ENCODE results near the gene PLK5.
"Not testable (repeated sequence)": the region's sequence is repeated elsewhere in the genome, so short reads cannot be mapped to it uniquely, and the experiment has no call there.

Gene PLK5

DNA sequence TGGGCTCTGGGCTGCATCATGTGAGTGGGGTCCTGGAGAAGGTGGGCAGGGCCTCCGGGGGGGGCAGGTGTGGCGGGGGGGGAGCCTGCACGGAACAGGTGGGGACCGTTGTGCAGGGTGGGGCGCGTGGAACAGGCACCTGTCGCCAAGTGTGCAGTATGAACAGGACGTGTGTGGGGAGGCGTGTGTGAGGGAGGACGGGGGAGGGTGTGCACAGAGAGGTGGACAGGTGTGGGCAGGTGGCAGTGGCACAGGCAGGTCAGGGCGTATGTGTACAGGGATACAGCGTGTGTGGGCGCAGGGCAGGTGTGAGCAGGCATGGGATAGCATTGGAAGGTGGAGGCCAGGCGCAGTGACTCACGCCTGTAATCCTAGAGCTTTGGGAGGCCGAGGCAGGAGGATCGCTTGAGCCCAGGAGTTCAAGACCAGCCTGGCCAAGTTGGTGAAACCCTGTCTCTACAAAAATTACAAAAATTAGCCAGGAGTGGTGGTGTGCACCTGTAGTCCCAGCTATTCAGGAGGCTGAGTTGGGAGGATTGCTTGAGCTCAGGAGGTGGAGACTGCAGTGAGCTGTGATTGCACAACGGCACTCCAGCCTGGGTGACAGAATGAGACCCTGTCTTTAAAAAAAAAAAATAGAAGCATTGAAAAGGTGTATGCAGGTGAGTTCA is 3.2 kb downstream of the PLK5 start:
- no peak for DNase-seq

DNA sequence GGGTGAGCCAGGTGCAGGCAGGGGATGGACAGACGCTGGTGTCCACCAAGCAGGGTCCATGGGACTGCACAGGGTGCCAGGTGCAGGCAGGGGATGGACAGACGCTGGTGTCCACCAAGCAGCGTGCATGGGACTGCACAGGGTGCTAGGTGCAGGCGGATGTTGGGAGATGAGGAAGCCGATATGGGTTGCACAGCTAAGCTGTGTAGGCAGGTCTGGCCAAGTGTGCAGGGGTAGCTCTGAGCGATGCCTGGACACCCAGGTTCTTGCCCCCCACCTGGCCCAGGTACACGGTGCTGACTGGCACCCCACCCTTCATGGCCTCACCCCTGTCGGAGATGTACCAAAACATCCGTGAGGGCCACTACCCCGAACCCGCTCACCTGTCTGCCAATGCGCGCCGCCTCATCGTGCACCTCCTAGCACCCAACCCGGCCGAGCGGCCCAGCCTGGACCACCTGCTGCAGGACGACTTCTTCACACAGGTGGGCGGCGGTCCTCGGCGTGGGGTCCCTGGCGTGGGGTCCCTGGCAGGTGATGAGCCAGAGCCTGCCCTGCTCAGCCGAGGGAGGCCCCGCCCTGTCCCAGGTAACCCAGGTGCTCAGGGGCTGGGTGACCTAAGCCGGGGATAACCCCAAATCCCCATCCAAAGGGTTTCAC is 3.9 kb downstream of the PLK5 start:
- DNase-seq, result no peak

DNA sequence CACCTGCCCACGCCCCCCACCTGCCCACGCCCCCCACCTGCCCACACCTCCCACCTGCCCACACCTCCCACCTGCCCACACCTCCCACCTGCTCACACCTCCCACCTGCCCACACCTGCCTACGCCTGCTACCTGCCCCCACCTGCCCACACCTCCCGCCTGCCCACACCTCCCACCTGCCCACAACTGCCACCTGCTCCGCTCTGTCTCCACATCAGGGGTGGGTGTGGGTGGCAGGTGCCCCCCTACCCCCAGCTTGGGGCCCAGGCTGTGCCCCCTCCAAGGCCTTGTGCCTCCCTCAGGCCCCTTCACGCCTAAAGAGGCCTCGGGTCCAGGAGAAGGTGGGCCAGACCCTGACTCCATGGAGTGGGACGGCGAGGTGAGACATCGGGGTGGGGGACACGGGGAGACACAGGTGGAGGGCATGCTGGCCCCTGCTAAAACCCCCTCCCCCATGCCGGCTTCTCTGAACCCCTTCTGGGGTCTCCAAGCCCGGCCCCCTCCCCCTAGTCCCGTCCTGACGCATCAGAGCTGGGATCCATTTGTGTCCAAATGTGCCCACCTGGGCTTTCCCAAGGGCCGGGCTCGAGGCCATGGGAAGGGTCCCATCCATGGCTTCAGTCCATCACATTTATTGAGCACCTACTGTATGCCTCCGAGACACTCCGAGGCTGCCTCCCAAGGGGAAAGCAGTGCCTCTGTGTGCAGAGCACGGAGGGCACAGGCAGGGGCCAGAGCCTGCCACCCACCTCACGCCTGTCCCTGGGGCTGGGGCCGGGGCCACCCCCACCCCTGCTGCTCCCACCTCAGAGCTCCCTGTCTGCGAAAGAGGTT is 4.9 kb downstream of the PLK5 start:
- DNase-seq, result no peak

DNA sequence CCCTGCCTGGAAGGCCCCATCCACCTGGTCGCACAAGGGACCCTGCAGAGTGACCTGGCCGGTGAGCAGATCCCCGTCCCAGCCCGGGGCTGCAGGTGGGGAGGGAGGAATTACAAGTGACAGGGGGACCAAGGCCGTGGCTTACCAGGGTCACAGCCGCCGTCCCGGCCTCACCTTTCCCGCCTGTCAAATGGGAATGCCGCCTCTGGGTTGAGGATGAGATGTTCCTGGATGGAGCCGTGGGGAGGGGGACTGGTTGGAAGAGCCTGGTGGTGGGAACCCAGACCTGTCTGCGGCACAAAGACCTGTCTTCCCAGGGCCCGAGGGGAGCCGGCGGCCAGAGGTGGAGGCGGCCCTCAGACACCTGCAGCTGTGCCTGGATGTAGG is 5.5 kb downstream of the PLK5 start:
- DNase-seq, result no peak

DNA sequence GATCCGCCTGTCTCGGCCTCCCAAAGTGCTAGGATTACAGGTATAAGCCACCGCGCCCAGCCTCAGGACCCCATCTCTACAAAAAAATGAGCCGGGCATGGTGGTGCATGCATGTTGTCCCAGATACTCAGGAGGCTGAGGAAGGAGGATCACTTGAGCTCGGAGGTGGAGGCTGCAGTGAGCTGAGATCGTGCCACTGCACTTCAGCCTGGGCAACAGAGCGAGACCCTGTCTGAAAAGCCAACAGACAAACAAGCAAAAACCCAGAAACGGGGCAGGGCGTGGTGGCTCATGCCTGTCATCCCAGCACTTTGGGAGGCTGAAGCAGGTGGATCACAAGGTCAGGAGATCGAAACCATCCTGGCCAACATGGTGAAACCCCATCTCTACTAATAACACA is 7.0 kb downstream of the PLK5 start:
- DNase-seq, result not testable (repeated sequence)

DNA sequence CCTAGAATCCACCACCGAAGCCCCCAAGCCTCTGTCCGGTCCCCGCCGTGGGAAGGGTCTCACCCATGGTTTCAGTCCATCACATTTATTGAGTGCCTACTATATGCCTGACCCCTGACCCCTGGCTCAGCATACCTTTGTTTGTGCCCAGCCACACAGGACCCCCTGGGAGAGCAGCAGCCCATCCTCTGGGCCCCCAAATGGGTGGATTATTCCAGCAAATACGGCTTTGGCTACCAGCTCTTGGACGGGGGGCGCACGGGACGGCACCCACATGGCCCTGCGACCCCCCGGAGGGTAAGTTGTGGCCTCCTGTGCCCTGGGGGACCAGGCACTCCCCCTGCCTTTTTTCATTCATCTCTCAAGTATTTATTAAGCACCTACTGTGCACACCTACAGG is 7.7 kb downstream of the PLK5 start:
- DNase-seq, result no peak

DNA sequence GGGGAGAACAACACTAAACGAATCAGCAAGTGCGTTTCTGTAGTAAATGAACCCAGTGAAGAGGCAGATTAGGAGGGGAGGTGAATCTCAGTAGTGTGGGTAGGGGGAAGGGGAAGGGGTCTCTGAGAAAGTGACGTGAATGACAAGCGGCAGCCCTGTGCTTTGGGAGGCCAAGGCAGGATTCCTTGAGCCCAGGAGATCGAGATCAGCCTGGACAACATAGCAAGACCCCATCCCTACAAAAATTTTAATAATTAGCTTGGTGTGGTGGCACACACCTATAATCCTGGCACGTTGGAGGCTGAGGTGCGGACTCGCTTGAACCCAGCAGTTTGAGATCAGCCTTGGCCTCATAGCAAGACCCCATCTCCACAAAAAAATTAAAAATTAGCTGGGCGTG is 8.1 kb downstream of the PLK5 start:
- no peak for DNase-seq

DNA sequence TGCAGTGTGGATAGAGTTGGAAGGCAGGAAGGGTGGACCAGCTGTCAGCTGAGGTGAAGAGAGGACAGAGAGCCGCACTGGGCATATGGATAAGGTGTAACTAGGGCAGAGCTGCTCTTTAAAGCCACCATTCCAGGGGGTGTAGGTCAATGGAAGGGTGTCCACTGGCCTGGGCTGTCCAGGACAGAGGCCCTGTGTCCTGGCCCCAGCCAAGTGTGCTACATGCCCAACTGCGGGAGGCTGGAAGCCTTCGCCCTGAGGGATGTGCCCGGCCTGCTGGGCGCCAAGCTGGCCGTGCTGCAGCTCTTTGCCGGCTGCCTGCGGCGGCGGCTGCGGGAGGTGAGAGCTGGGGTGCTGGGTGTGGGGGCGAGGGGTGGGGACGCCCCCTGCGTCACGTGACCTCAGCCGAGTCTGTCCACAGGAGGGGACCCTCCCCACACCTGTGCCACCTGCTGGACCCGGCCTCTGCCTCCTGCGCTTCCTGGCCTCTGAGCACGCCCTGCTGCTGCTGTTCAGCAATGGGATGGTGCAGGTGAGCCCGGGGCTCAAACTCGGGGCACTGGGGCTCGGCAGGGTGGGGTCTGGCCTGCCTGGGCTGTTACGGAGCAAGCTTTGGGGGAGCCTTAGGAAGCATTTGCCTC is 9.8 kb downstream of the PLK5 start:
- DNase-seq, result no peak

DNA sequence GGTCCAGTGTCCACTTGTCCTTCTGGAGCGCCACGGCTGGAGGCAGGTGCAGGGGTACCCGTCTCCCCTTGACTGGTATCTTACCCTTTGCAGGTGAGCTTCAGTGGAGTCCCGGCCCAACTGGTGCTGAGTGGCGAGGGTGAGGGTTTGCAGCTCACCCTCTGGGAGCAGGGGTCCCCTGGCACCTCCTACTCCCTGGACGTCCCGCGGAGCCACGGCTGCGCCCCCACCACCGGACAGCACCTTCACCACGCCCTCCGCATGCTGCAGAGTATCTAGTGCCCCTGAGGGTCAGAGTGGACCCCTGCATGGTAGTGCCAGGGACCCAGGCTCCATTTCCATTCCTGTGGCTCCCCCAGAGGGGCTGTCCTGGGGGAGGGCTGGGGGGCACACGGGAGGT is 11.1 kb downstream of the PLK5 start:
- DNase-seq, result no peak

DNA sequence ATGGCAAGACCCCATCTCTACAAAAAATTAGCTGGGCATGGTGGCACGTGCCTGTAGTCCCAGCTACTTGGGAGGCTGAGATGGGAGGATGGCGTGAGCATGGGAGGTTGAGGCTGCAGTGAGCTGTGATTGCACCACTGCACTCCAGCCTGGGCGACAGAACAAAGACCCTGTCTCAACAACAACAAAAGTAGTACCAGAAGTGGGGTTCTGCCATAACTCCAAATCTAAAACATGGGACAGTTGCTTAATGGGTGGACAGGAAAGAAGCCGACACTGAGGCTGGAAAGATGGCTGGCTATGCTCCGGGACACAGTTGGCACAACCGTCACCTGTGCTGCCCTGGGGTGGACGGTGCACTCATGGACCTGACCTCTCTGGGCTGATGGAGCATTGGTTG is 11.8 kb downstream of the PLK5 start:
- DNase-seq, result not testable (repeated sequence)

DNA sequence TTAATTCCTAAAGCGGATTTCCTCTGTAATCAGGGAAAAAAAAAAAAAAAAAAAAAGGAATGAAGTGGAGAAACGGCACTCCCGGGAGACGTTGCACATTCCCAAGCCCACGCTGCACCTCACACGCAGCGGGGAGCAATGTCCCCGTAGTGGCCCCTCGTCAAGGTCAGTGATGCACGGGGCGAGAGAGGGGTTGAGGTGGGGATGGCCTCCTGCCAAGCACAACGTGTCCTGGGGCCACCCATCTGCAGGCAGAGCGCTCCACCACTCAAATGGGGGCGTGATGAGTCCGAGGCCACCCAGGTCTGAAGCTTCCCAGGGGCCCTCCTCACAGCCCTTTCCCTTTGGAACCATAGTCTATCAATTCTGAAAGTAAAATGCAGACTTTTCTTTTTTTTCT is 15.1 kb downstream of the PLK5 start:
- no peak for DNase-seq

DNA sequence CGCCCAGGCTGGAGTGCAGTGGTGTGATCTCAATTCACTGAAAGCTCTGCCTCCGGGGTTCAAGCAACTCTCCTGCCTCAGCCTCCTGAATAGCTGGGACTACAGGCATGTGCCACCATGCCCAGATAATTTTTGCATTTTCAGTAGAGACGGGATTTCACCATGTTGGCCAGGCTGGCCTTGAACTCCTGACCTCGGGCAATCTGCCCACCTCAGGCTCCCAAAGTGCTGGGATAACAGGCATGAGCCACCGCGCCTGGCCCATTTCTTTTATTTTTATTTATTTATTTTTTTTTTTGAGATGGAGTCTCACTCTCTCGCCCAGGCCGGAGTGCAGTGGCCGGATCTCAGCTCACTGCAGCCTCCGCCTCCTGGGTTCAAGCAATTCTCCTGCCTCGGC is 15.9 kb downstream of the PLK5 start:
- not testable (repeated sequence) for DNase-seq

DNA sequence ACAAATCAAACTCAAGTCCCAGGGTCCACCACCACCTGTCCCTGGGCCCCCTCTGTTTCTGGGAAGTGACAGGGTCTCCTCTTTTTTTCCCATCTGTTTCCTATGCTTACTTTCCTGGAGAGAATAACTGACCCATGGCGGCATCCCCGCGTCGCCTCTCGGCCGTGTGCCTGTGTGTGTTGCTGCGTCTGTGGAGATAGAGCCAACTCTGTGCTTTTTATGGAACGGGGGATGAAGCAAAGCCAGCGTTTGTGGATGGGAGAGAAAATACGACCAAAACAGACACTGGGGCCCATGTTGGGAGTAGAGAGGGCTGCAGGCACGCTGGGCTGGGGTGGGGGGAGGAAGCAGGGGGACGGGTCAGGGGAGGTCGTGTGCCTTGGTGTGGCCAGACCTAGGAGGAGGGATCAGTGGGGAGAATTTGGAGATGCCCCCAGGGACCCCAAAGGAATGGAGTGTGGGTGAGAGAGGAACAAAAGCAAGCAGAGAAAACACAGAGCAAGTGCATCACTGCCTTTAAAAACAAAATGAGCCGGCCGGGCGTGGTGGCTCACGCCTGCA is 16.6 kb downstream of the PLK5 start:
- no peak for DNase-seq

DNA sequence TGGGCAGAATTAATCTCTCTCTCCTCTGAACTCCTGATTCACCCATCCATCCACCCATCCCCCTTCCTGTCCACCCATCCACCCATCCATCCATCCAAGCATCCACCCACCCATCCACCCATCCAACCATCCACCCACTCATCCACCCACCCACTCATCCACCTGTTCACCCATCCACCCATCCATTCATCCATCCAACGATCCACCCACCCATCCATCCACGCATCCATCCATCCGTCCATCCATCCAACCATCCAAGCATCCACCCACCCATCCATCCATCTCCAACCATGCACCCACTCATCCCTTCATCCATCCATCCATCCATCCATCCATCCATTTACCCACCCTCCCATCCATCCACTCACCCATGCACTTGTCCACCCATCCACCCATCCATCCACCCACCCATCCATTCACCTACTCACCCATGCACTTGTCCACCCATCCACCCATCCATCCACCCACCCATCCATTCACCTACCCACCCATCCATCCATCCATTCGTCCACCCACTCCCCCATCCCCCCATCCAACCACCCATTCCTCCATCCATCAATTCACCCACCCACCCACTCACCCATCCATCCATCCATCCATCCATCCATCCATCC is 25.6 kb downstream of the PLK5 start:
- no peak for DNase-seq

DNA sequence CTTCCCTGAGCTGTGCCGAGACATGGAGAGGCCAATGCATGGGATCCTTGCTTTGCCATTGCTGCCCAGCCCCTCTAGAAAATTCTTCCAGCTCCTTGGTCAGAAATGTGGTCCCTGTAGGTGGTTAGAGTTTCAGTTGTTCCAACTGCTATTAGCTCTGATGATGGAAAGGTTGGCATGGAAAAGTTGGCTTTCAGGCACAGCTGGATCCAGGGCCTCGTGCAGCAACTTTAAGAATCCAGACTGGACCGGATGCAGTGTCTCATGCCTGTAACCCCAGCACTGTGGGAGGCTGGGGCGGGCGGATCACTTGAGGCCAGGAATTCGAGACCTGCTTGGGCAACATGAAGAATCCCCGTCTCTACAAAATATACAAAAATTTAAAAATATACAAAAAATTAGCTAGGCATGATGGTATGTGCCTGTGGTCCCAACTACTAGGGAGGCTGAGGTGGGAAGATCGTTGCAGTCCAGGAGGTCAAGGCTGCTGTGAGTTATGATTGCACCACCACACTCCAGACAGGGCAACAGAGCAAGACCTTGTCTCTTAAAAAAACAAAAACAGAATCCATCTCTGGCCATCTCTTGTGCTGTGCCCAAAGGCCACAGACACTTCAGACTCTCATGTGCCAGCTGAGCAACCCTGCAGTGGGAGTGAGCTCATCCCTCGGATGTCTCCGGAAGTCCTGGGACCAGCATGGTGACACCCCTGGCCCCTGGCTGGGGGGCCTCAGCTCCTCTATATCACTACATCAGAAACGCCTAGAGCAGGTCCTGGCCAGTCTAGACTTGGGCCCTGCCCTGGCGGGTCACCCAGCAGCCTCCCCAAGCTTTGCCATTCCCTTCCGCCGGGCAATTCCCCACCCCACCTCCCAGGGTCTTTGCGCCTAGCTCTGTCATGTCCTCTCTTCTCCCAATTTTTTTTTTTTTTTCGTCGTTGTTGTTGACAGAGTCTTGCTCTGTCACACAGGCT is 27.5 kb downstream of the PLK5 start:
- DNase-seq, result no peak

DNA sequence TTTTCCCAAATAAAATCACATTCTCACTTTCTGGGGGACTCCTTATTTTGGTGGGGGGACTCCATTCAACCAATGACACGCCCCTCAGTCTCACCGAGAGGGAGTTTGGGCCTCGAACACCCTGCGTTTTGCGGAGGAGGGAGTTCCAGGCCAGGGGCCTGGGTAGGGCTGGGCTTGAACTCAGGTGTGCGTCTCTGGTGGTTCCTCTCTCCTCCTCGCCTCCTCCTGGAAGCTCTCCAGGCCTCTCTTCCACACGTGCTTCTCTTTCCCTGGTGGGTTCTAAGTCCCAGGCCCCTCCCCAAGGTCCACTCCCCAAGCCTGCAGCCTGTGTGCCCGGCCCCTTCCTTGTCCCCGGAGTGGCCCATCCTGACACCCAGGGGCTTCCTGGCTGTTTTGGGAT is 29.5 kb downstream of the PLK5 start:
- DNase-seq, result no peak

DNA sequence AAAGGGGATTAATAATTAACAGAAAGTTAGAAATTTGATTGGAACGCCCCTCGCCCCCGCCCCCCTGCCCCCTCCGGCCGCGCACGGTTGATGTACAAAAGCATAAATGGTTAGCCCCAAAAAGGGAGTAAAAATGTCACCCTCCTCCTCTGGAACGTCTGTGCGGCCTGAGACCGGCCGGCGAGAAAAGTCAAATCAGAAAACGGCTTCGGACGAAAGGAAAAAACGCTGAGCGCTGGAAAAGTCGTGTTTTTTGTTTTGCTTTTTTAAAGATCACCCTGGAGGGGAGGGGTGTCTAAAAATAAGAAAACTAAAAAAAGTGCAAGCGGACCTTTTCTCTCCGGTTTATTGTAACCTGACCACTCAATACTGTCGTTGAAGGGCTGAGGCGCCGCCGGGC is 31.1 kb downstream of the PLK5 start:
- no peak for DNase-seq

DNA sequence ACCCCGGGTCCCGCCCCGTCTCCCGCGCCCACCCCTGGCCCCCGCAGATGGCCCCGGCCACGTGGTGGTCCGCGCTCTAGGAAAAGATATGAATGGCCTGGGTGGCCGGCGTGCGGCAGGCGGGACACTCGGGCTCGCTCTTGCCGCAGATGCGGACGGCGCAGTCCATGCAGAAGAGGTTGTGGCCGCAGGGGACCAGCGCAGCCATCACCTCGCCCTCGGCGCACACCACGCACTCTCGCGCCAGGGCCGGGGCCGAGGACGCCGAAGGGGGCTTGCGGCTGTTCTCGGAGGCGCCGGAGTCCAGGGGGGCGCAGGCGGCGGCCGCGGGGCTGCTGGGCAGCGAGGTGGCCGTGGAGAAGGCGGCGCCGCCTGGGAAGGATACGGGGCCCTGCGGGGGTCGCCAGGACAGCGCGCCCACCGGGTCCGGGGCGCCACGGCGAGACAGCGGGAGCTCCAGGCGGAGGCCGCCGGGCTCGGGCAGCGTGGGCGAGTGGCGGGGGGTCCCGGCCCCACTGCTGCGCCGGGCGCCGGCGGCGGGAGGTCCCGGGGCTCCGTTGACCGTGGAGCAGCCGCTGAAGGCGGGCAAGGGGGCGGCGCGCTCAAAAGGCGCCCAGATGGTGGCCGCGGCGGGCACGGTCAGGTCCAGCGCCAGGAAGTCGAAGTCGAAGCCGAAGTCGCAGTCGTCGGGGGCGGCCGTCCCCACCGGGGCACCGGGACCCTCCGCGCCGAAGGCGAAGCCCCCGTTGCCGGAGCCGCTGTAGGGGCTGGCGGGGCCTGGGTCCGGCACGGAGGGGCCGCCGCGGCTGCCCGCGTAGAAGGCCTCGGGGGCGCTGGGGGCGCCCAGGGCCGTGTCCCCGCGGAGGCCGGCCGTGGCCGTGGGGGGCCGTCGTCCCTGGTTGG is 31.9 kb downstream of the PLK5 start:
- no peak for DNase-seq

DNA sequence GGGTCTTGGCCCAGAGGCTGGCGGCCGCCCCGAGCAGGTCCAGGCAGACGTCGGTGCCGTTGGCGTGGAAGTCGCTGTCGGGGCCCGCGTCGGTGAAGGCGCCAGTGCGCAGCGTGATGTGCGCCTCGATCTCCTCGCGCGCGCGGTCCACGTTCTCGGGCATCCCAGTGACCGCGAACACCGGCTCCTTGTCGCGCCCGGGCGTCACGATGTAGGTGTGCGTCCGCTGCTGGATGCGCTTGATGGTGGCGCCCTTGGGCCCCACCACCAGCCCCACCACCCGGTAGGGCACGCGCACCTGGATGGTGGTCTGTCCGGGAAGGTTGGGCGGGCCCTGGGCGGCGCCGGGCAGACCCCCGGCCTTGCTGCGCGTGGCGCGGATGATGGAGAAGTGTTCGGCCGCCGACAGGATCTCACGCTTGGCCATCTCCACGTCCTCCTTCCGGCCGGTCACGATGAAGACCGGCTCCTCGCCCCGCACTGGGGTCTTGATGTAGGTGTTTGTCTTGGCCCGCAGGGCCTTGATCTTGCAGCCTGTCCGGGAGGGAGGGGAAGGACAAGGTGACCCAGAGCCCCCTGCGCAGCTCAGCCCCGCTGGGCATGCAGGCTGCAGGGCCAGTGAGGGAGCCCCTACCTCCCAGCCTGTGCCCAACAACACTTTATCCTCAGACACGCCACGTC is 32.7 kb downstream of the PLK5 start:
- no peak for DNase-seq

DNA sequence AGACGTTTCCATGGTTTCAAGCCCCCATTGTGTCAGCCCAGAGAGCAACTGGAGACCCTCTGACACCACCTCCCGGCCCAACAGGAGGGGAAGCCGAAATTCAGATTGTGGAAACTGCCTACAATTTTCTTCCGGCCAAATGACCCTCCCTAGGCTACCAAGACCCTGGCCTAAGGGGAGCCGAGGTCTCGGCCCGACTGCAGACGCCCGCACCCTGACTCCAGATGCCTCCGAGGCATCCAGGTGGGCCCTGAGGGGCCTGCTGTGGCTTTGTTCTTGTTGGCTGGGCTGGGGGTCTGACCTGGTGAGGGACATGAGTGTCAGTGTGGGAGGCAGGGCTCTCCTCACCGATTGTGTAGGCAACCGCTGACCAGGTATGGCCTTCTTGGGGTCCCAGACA is 34.7 kb downstream of the PLK5 start:
- DNase-seq, result no peak
